Activated T-helper 2 cell treated with anti-CD3 and anti-CD28 coated beads, Interferon-gamma antibody, Interleukin-2, Interleukin-4, amounts not matched to agents 10 μg/mL and 5 μg/mL and 100 μg/mL, durations not matched to agents 14 hours and 24 hours and 36 hours (primary cell): ENCODE data around the gene PRIM2. TPM values are rescaled to one million over a fixed set of nuclear protein-coding genes. Genes with fewer than 3 reads are reported as not detected.
"Not testable (repeated sequence)": the region's sequence is repeated elsewhere in the genome, so short reads cannot be mapped to it uniquely, and the experiment has no call there.

ENCODE experiments used
- DNase-seq: peaks from one replicate; pipeline ENCODE4 v3.0.0; 2021; ENCODE audit warnings: low spot score
- H3K27ac Mint-ChIP-seq: one replicate; pipeline ENCODE4 v1.8.0; 2021; ENCODE audit warnings: mixed read lengths
- H3K27me3 Mint-ChIP-seq: one replicate; pipeline ENCODE4 v1.8.0; 2021; ENCODE audit warnings: low read depth, mixed read lengths
- H3K36me3 Mint-ChIP-seq: one replicate; pipeline ENCODE4 v1.8.0; 2021; ENCODE audit warnings: low read depth, mixed read lengths
- H3K4me1 Mint-ChIP-seq: one replicate; pipeline ENCODE4 v1.8.0; 2021; ENCODE audit warnings: low read depth, mixed read lengths
- H3K4me3 Mint-ChIP-seq: one replicate; pipeline ENCODE4 v1.8.0; 2021; ENCODE audit warnings: low read depth, mild to moderate bottlenecking, moderate library complexity, mixed read lengths
- H3K9me3 Mint-ChIP-seq: one replicate; pipeline ENCODE4 v1.8.0; 2021; ENCODE audit warnings: mixed read lengths
- intact Hi-C: fragments of 100-400 bp; cut with micrococcal nuclease; formaldehyde crosslinking; loops from one replicate; pipeline ENCODE4 v1.15.1; 2023
- total RNA-seq: library from RNA; stranded (reverse); gene quantifications from 2 replicates; pipeline ENCODE4 v1.2.3, GENCODE V29; 2022

The PRIM2 gene
- total RNA-seq, 1 donor from 2014 or later: 37.9 TPM

- intact Hi-C loops: no loop called here
- no peaks in the 10 kb centered on the region for H3K9me3 Mint-ChIP-seq
- peaks cover 8% of the 10 kb centered on the region for H3K27me3 Mint-ChIP-seq
- no peak overlapping the region for H3K4me3 Mint-ChIP-seq
- DNase-seq: no peak
- no peaks in the 10 kb centered on the region for H3K4me1 Mint-ChIP-seq
- H3K27ac Mint-ChIP-seq: no peak overlapping the region
- no peaks in the 10 kb centered on the region for H3K36me3 Mint-ChIP-seq
Observed at GRCh38 chr6:57297505-57297904, 19.9 kb upstream of the PRIM2 start.

GRCh38 chr6:57298741-57299140 is 18.7 kb upstream of the PRIM2 start:
- intact Hi-C loops: no loop called here
- DNase-seq: no peak
- Mint-ChIP-seq H3K27me3 (peaks cover 8% of the 10 kb centered on the region), H3K36me3 (no peaks in the 10 kb centered on the region), H3K27ac (no peak overlapping the region), H3K9me3 (no peaks in the 10 kb centered on the region), H3K4me3 (no peak overlapping the region), H3K4me1 (no peaks in the 10 kb centered on the region)

GRCh38 chr6:57301757-57302156 is 15.7 kb upstream of the PRIM2 start:
- no peak overlapping the region for H3K27ac Mint-ChIP-seq
- no peak overlapping the region for H3K4me3 Mint-ChIP-seq
- intact Hi-C loops: no loop called here
- H3K9me3 Mint-ChIP-seq: no peaks in the 10 kb centered on the region
- no peak for DNase-seq
- peaks cover 13% of the 10 kb centered on the region for H3K27me3 Mint-ChIP-seq
- no peaks in the 10 kb centered on the region for H3K36me3 Mint-ChIP-seq
- H3K4me1 Mint-ChIP-seq: no peaks in the 10 kb centered on the region

GRCh38 chr6:57302477-57302876 is 15.0 kb upstream of the PRIM2 start:
- Mint-ChIP-seq H3K36me3 (no peaks in the 10 kb centered on the region), H3K4me1 (no peaks in the 10 kb centered on the region), H3K4me3 (no peak overlapping the region), H3K27ac (no peak overlapping the region), H3K27me3 (peaks cover 12% of the 10 kb centered on the region), H3K9me3 (no peaks in the 10 kb centered on the region)
- DNase-seq: no peak
- intact Hi-C loops: no loop called here

GRCh38 chr6:57303931-57304681 is 13.3 kb upstream of the PRIM2 start:
- no peaks in the 10 kb centered on the region for H3K4me1 Mint-ChIP-seq
- H3K36me3 Mint-ChIP-seq: no peaks in the 10 kb centered on the region
- intact Hi-C loops: no loop called here
- no peak overlapping the region for H3K4me3 Mint-ChIP-seq
- no peak for DNase-seq
- H3K9me3 Mint-ChIP-seq: no peaks in the 10 kb centered on the region
- no peak overlapping the region for H3K27ac Mint-ChIP-seq
- H3K27me3 Mint-ChIP-seq: peaks cover 10% of the 10 kb centered on the region

GRCh38 chr6:57305107-57305506 is 12.3 kb upstream of the PRIM2 start:
- Mint-ChIP-seq H3K4me1 (no peaks in the 10 kb centered on the region), H3K27me3 (peaks cover 7% of the 10 kb centered on the region), H3K36me3 (no peaks in the 10 kb centered on the region), H3K27ac (no peak overlapping the region), H3K9me3 (no peaks in the 10 kb centered on the region), H3K4me3 (no peak overlapping the region)
- DNase-seq: no peak
- intact Hi-C loops: no loop called here

- H3K9me3 Mint-ChIP-seq: no peaks in the 10 kb centered on the region
- intact Hi-C loops: no loop called here
- H3K36me3 Mint-ChIP-seq: no peaks in the 10 kb centered on the region
- no peak for DNase-seq
- H3K4me1 Mint-ChIP-seq: no peaks in the 10 kb centered on the region
- H3K27ac Mint-ChIP-seq: no peak overlapping the region
- no peak overlapping the region for H3K4me3 Mint-ChIP-seq
- peaks cover 7% of the 10 kb centered on the region for H3K27me3 Mint-ChIP-seq
Observed at GRCh38 chr6:57305761-57306160, 11.7 kb upstream of the PRIM2 start.

- Mint-ChIP-seq H3K4me1 (no peaks in the 10 kb centered on the region), H3K27me3 (peaks cover 7% of the 10 kb centered on the region), H3K36me3 (no peaks in the 10 kb centered on the region), H3K9me3 (no peaks in the 10 kb centered on the region), H3K27ac (no peak overlapping the region), H3K4me3 (no peak overlapping the region)
- DNase-seq: no peak
- intact Hi-C loops: no loop called here
Observed at GRCh38 chr6:57306273-57306672, 11.2 kb upstream of the PRIM2 start.

- Mint-ChIP-seq H3K4me3 (no peak overlapping the region), H3K36me3 (no peaks in the 10 kb centered on the region), H3K27ac (no peak overlapping the region), H3K9me3 (no peaks in the 10 kb centered on the region), H3K27me3 (peaks cover 7% of the 10 kb centered on the region), H3K4me1 (no peaks in the 10 kb centered on the region)
- intact Hi-C loops: no loop called here
- DNase-seq: no peak
Observed at GRCh38 chr6:57307850-57308249, 9.6 kb upstream of the PRIM2 start.

- H3K9me3 Mint-ChIP-seq, DNase-seq, H3K4me1 Mint-ChIP-seq, H3K27ac Mint-ChIP-seq, H3K4me3 Mint-ChIP-seq, intact Hi-C loops, H3K36me3 Mint-ChIP-seq: not testable (repeated sequence)
- H3K27me3 Mint-ChIP-seq: peaks cover 14% of the 10 kb centered on the region
Observed at GRCh38 chr6:57308755-57309154, 8.7 kb upstream of the PRIM2 start.

- H3K36me3 Mint-ChIP-seq, intact Hi-C loops, DNase-seq, H3K27ac Mint-ChIP-seq, H3K4me1 Mint-ChIP-seq, H3K9me3 Mint-ChIP-seq, H3K4me3 Mint-ChIP-seq: not testable (repeated sequence)
- peaks cover 17% of the 10 kb centered on the region for H3K27me3 Mint-ChIP-seq
Observed at GRCh38 chr6:57310095-57310816, 7.2 kb upstream of the PRIM2 start.

- no peak for DNase-seq
- no peaks in the 10 kb centered on the region for H3K4me1 Mint-ChIP-seq
- H3K36me3 Mint-ChIP-seq: no peaks in the 10 kb centered on the region
- H3K27ac Mint-ChIP-seq: no peak overlapping the region
- peaks cover 16% of the 10 kb centered on the region for H3K27me3 Mint-ChIP-seq
- intact Hi-C loops: no loop called here
- H3K9me3 Mint-ChIP-seq: no peaks in the 10 kb centered on the region
- no peak overlapping the region for H3K4me3 Mint-ChIP-seq
Observed at GRCh38 chr6:57310817-57311157, 6.6 kb upstream of the PRIM2 start.

GRCh38 chr6:57311300-57312003 is 6.0 kb upstream of the PRIM2 start:
- H3K27me3 Mint-ChIP-seq: peaks cover 12% of the 10 kb centered on the region
- H3K9me3 Mint-ChIP-seq: not testable (repeated sequence)

More at GRCh38 chr6:57311300-57312003, 6.0 kb upstream of the PRIM2 start:
- H3K36me3 Mint-ChIP-seq, DNase-seq, H3K4me3 Mint-ChIP-seq, intact Hi-C loops, H3K4me1 Mint-ChIP-seq, H3K27ac Mint-ChIP-seq: not testable (repeated sequence)
